SU-DHL-6 (cell line): ENCODE data around the gene ARHGDIB.

Experiments used
- CTCF ChIP-seq: fragments of 200-600 bp; sonication (generic); IDR thresholded peaks from one replicate; pipeline ENCODE4 v1.5.1; 2017; ENCODE audit warnings: antibody characterized with exemption, mild to moderate bottlenecking, low read length, moderate library complexity; ENCODE audit not compliant: insufficient read depth, poor library complexity, severe bottlenecking
- EZH2phosphoT487 ChIP-seq: fragments of 200-600 bp; sonication (generic), shearing (Covaris generic); conservative IDR thresholded peaks from 2 replicates; pipeline ENCODE4 v1.6.1; 2018; ENCODE audit warnings: mild to moderate bottlenecking, antibody characterized with exemption, low read length, moderate library complexity, mixed read lengths

- no peak for TF ChIP-seq CTCF
- no peak for TF ChIP-seq EZH2phosphoT487
Observed at GRCh38 chr12:15005064-15005463, 43.7 kb upstream of the ARHGDIB start.
